Suprapubic skin (tissue), 3 donors: ENCODE data around the gene HIRA.

Experiments used
- POLR2A ChIP-seq, 2 donors: fragments of 450-650 bp; IDR thresholded peaks; one replicate each; pipeline ENCODE4 v1.6.1; 2017; ENCODE audit warnings: antibody characterized with exemption in 2 of 2, mild to moderate bottlenecking in 2 of 2, moderate library complexity in 2 of 2
- TF ChIP-seq, protein P1 (sequence below), 2 donors: fragments of 200-600 bp in 1 of 2; fragments of 450-650 bp in 1 of 2; sonication (generic) in 1 of 2; IDR thresholded peaks; one replicate each; pipeline ENCODE4 v1.5.1; 2016 to 2019; ENCODE audit warnings: antibody characterized with exemption in 2 of 2, mild to moderate bottlenecking in 1 of 2, moderate library complexity in 1 of 2

DNA sequence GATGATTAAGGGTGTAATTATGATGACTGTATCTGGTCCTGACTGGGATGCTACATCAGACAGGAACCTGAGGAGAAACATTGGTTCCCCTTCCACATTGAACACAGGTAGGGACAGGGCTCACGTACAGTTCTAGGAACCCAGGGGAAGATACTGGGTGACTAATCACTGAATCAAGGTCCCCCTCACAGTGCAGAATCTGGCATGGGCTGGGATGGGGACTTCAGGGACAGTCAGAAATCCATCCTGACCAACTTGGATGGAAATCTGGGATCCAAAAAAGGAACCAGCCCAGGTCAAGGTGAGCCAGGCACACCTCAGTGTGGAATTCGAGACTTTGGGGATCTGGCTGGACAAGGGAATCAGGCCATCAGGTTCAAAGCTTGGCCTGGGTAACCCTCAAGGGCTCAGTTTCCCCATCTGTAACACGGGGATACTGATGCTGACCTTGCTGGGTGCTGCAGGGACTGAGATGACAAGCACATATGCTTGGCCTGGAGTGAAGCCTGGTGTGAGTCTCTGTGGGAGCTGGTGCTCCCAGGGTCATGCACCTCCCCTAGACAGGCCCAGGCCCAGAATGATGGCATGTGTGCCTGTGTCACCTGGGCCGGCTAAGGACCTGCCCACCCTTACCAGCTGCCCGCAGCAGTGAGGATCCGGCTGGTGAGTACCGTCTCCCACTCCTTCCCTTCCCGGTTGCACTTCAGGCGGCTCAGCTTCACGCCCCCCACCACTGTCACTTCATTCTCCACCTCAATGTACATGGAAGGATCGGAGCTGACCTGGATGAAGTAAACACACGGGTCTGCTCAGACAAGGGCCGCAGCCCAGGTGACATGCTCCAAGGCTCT, 72.6 kb downstream of the HIRA start:
- no peak for TF ChIP-seq POLR2A (IDR thresholded peaks at IDR 0.05)
- TF ChIP-seq, protein P1, sequence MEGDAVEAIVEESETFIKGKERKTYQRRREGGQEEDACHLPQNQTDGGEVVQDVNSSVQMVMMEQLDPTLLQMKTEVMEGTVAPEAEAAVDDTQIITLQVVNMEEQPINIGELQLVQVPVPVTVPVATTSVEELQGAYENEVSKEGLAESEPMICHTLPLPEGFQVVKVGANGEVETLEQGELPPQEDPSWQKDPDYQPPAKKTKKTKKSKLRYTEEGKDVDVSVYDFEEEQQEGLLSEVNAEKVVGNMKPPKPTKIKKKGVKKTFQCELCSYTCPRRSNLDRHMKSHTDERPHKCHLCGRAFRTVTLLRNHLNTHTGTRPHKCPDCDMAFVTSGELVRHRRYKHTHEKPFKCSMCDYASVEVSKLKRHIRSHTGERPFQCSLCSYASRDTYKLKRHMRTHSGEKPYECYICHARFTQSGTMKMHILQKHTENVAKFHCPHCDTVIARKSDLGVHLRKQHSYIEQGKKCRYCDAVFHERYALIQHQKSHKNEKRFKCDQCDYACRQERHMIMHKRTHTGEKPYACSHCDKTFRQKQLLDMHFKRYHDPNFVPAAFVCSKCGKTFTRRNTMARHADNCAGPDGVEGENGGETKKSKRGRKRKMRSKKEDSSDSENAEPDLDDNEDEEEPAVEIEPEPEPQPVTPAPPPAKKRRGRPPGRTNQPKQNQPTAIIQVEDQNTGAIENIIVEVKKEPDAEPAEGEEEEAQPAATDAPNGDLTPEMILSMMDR (IDR thresholded peaks at IDR 0.05), result no peak
